PFSK-1 (cell line): Measurements from ENCODE around the gene REPS1.

ENCODE experiments used
- POLR2AphosphoS5 ChIP-seq: IDR thresholded peaks from 2 replicates; pipeline ENCODE4 v1.6.1; 2012; ENCODE audit warnings: low read depth, mild to moderate bottlenecking, control low read depth, low read length, moderate library complexity
- REST ChIP-seq, 2 experiments: IDR thresholded peaks; 2 replicates each; pipeline versions ENCODE4 v1.6.1 to v1.8.0; 2011 to 2012; ENCODE audit warnings: low read depth in 2 of 2, low read length in 2 of 2, control low read depth in 1 of 2, inconsistent platforms in 1 of 2, mild to moderate bottlenecking in 1 of 2, moderate library complexity in 1 of 2; ENCODE audit not compliant: insufficient read depth in 1 of 2

- TF ChIP-seq REST (IDR thresholded peaks at IDR 0.05; ENCODE audit: insufficient read depth in 1 of 2, low read depth in 2 of 2, low read length in 2 of 2) (no peak), POLR2AphosphoS5 (no peak)
Measured at GRCh38 chr6:138945354-138945753, 42.7 kb downstream of the REPS1 start.
